ENCODE measurements around the gene SPDYE3.

DNA sequence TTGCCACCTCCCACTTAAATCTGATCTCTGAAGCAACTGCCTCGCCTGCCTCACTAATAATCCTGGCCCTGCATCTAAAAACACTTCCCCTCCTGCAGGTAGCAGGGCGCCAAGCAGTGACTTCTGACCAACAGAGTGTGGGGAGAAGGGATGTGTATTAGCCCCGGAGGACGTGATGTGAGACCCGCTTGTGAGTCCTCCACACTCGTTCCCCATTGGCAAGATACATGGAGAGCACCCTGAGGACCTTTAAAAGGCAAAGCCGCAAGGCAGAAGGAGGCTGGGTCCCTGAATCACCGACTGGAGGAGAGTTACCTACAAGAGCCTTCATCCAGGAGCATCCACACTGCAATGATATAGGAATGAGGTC is 59.7 kb downstream of the SPDYE3 start:
- TF ChIP-seq, protein P1, sequence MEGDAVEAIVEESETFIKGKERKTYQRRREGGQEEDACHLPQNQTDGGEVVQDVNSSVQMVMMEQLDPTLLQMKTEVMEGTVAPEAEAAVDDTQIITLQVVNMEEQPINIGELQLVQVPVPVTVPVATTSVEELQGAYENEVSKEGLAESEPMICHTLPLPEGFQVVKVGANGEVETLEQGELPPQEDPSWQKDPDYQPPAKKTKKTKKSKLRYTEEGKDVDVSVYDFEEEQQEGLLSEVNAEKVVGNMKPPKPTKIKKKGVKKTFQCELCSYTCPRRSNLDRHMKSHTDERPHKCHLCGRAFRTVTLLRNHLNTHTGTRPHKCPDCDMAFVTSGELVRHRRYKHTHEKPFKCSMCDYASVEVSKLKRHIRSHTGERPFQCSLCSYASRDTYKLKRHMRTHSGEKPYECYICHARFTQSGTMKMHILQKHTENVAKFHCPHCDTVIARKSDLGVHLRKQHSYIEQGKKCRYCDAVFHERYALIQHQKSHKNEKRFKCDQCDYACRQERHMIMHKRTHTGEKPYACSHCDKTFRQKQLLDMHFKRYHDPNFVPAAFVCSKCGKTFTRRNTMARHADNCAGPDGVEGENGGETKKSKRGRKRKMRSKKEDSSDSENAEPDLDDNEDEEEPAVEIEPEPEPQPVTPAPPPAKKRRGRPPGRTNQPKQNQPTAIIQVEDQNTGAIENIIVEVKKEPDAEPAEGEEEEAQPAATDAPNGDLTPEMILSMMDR (IDR thresholded peaks at IDR 0.05), result no peak
- TF ChIP-seq ZFX (IDR thresholded peaks at IDR 0.05; ENCODE audit: borderline replicate concordance), result no peak

Measured in 22Rv1 (cell line).